RWPE2 (cell line): ENCODE data around the gene VWA5B1.

ENCODE experiments used
- ATAC-seq: fragments of 200-7000 bp; cut with Tn5 transposase; 3 replicates; pipeline ENCODE4 v1.9.1; 2021; ENCODE audit warnings: low read depth
- DNase-seq: peaks from one replicate; pipeline ENCODE4 v3.0.0-alpha.2; 2020; ENCODE audit warnings: low spot score
- H3K27ac ChIP-seq: fragments of 450-650 bp; 2 replicates; pipeline ENCODE4 v1.5.1; 2017; ENCODE audit warnings: mild to moderate bottlenecking; ENCODE audit not compliant: poor library complexity, severe bottlenecking
- H3K27me3 ChIP-seq: fragments of 250-450 bp; sonication (Bioruptor Pico); 2 replicates; pipeline ENCODE4 v1.5.1; 2021; ENCODE audit warnings: mild to moderate bottlenecking, moderate library complexity; ENCODE audit not compliant: insufficient read depth, poor library complexity, severe bottlenecking
- H3K36me3 ChIP-seq: fragments of 250-450 bp; sonication (Bioruptor Pico); 2 replicates; pipeline ENCODE4 v1.5.1; 2020; ENCODE audit warnings: low read depth, mild to moderate bottlenecking, moderate library complexity
- H3K4me1 ChIP-seq: fragments of 250-450 bp; sonication (Bioruptor Pico); 2 replicates; pipeline ENCODE4 v1.5.1; 2021; ENCODE audit warnings: mild to moderate bottlenecking, moderate library complexity; ENCODE audit not compliant: insufficient read depth, poor library complexity, severe bottlenecking
- H3K4me3 ChIP-seq: fragments of 250-450 bp; sonication (Bioruptor Pico); 2 replicates; pipeline ENCODE4 v1.5.1; 2021; ENCODE audit warnings: mild to moderate bottlenecking, moderate library complexity; ENCODE audit not compliant: severe bottlenecking
- H3K9me3 ChIP-seq: fragments of 250-450 bp; sonication (Bioruptor Pico); 2 replicates; pipeline ENCODE4 v1.5.1; 2021; ENCODE audit warnings: mild to moderate bottlenecking, moderate library complexity; ENCODE audit not compliant: severe bottlenecking
- CTCF ChIP-seq: fragments of 450-650 bp; IDR thresholded peaks from one replicate; pipeline ENCODE4 v1.5.1; 2017; ENCODE audit warnings: mild to moderate bottlenecking, moderate library complexity; ENCODE audit not compliant: poor library complexity, severe bottlenecking

The VWA5B1 gene

DNA sequence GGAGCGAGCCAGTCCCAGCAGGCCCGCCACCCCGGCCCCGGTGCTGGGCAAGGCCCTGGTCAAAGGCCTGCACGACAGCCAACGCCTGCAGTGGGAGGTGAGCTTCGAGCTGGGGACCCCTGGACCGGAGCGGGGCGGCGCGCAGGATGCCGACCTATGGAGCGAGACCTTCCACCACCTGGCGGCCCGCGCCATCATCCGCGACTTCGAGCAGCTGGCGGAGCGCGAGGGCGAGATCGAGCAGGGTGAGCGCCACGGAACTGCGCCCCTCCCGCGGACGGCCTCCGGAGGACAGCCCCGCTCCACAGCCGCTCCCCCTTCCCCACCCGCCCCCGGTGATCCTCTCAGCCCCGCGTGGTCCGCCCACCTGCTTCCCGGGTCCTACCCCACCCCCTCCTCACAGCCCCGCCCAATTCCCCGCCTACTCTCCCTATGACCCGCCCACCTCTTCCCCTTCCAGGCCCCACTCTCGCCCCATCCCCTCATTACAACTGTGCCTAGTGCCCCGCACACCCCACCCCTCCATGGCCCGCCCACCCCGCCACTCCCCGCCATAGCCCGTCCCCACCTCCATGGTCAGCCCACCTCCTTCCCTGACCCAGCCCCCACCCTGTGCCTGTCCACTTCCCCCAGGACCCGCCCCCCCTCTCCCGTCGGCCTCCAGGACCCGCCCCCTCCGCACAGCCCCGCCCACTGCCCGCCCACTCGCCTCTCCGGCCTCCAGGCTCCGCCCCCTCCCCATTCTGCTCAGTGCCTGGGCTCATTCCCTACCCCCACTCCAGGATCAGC, 52.7 kb downstream of the VWA5B1 start:
- Histone ChIP-seq H3K27ac (no peak overlapping the region), H3K27me3 (no peaks in the 10 kb centered on the region), H3K36me3 (no peaks in the 10 kb centered on the region), H3K9me3 (no peaks in the 10 kb centered on the region), H3K4me3 (no peak overlapping the region), H3K4me1 (no peaks in the 10 kb centered on the region)
- TF ChIP-seq CTCF, result no peak
- ATAC-seq, result no peak
- DNase-seq, result no peak

DNA sequence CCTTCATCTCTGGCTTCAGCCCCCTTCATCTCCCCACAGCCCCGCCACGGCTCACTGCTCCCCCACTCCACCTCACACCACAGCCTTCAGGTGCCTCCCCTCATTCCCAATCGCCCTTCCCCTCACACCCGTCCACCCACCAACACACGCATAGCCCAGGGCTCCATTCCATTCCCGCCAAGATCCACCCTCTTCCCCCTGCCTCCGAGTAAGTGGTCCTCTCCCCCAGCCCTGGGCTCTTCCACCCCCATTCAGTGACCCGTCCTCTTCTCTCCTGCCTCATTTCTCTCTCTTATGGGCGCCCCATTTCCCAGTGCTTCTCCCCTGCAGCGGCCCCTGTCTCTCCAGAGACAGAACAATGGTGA, 53.2 kb downstream of the VWA5B1 start:
- no peak for ATAC-seq
- DNase-seq, result no peak
- Histone ChIP-seq H3K4me1 (no peaks in the 10 kb centered on the region), H3K9me3 (no peaks in the 10 kb centered on the region), H3K36me3 (no peaks in the 10 kb centered on the region), H3K27ac (no peak overlapping the region), H3K27me3 (no peaks in the 10 kb centered on the region), H3K4me3 (no peak overlapping the region)
- TF ChIP-seq CTCF, result no peak

GRCh38 chr1:20344738-20345137, 54.1 kb downstream of the VWA5B1 start:
- Histone ChIP-seq H3K4me1 (no peaks in the 10 kb centered on the region), H3K9me3 (no peaks in the 10 kb centered on the region), H3K4me3 (no peak overlapping the region), H3K27me3 (no peaks in the 10 kb centered on the region), H3K27ac (no peak overlapping the region), H3K36me3 (no peaks in the 10 kb centered on the region)
- DNase-seq (no peak), ATAC-seq (no peak)
- no peak for TF ChIP-seq CTCF

GRCh38 chr1:20345419-20345818, 54.7 kb downstream of the VWA5B1 start:
- no peak for TF ChIP-seq CTCF
- DNase-seq, result no peak
- ATAC-seq, result no peak

DNA sequence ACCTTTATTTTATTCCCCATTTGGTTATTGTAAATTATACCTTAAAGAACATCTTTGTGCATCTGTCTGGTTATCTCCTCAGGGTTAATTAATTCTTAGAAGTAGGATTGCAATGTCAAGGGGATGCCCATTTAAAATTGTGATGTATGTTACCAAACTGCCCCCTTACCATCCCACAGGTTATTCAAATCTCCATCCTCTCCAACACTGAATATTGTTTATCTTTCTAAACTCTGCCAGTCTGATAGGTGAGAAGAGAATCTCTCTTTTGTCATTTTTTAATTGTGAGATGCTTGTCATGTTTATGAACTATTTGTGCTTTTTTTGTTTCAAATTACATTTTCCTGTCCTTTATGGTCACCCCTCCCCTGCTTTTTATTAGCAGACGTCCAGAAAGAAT, 55.8 kb downstream of the VWA5B1 start:
- H3K36me3 ChIP-seq, result no peaks in the 10 kb centered on the region
- DNase-seq (no peak), ATAC-seq (no peak)
- H3K4me3 ChIP-seq, result no peak overlapping the region
- TF ChIP-seq CTCF, result no peak
- no peak overlapping the region for H3K27ac ChIP-seq
- H3K9me3 ChIP-seq, result no peaks in the 10 kb centered on the region
- H3K27me3 ChIP-seq, result no peaks in the 10 kb centered on the region
- H3K4me1 ChIP-seq, result no peaks in the 10 kb centered on the region

More at GRCh38 chr1:20345419-20345818, 54.7 kb downstream of the VWA5B1 start:
- no peaks in the 10 kb centered on the region for H3K36me3 ChIP-seq
- no peak overlapping the region for H3K27ac ChIP-seq
- H3K27me3 ChIP-seq, result no peaks in the 10 kb centered on the region
- no peaks in the 10 kb centered on the region for H3K9me3 ChIP-seq
- H3K4me3 ChIP-seq, result no peak overlapping the region
- H3K4me1 ChIP-seq, result no peaks in the 10 kb centered on the region
